K562 (cell line): ENCODE measurements around the gene GALNT12. TPM values are rescaled to one million over a fixed set of nuclear protein-coding genes. Genes with fewer than 3 reads are reported as not detected.
A peak's percentile ranks its signal among the peaks of the same experiment; 100 is the strongest.

Experiments used
- BRCA1 ChIP-seq, 2 experiments: fragments of 450-650 bp in 1 of 2; sonication (generic) in 1 of 2; formaldehyde crosslinking in 1 of 2; IDR thresholded peaks; 2 replicates each; pipeline versions ENCODE4 v1.5.0 to v1.6.1; 2017 to 2020; ENCODE audit warnings: mild to moderate bottlenecking in 1 of 2, missing genetic modification reagents in 1 of 2
- CHCHD3 ChIP-seq: fragments of 250-450 bp; sonication (Bioruptor Pico); IDR thresholded peaks from 2 replicates; pipeline ENCODE4 v2.1.2; 2022; ENCODE audit warnings: mild to moderate bottlenecking
- KDM5B ChIP-seq: fragments of 200-600 bp; sonication (generic); IDR thresholded peaks from 2 replicates; pipeline ENCODE4 v1.6.1; 2012; ENCODE audit warnings: low read depth, mild to moderate bottlenecking, moderate library complexity, low read length, control low read depth, inconsistent platforms; ENCODE audit not compliant: insufficient replicate concordance
- MEF2D ChIP-seq: conservative IDR thresholded peaks from 2 replicates; pipeline ENCODE4 v1.6.1; 2016; ENCODE audit warnings: low read depth, missing genetic modification characterization, missing compliant biosample characterization
- NFE2 ChIP-seq: IDR thresholded peaks from 2 replicates; pipeline ENCODE4 v1.6.1; 2014; ENCODE audit warnings: antibody characterized with exemption, low read depth
- POLR2H ChIP-seq: IDR thresholded peaks from 2 replicates; pipeline ENCODE4 v1.6.1; 2016; ENCODE audit warnings: missing genetic modification characterization, low read depth, mild to moderate bottlenecking, control low read depth, missing compliant biosample characterization, moderate library complexity
- RBM25 ChIP-seq: fragments of 200-400 bp; formaldehyde crosslinking; IDR thresholded peaks from 2 replicates; pipeline ENCODE4 v1.6.1; 2018; ENCODE audit warnings: low read length, low read depth, moderate library complexity; ENCODE audit not compliant: severe bottlenecking
- SPI1 ChIP-seq: IDR thresholded peaks from 2 replicates; pipeline ENCODE4 v1.6.1; 2011; ENCODE audit warnings: low read depth, low read length, control low read depth, borderline replicate concordance
- SUPT5H ChIP-seq: fragments of 450-650 bp; IDR thresholded peaks from 2 replicates; pipeline ENCODE4 v1.6.1; 2016
- TCF7 ChIP-seq: sonication (generic); IDR thresholded peaks from 2 replicates; pipeline ENCODE4 v1.6.1; 2016; ENCODE audit warnings: antibody characterized with exemption, borderline replicate concordance
- polyA plus RNA-seq, 8 experiments: library from polyadenylated mRNA; depleted of rRNA in 4 of 8; stranded (reverse) in 5 of 8; unstranded in 3 of 8; fragments of >200 nt; fragmentation: Nextera tagmentation in 2 of 8; fragmentation: Illumina TruSeq in 1 of 8; extraction: Ambion mirVana in 2 of 8; extraction: Trizol in 1 of 8; gene quantifications; 2 replicates each; pipeline versions ENCODE4 v1.2.1 to v1.2.3, GENCODE V29; 2011 to 2014; ENCODE audit warnings: inconsistent platforms in 1 of 8, missing spikeins in 1 of 8
- total RNA-seq, 7 experiments: library from RNA; depleted of rRNA in 6 of 7; stranded (reverse); fragments of >200 nt in 6 of 7; fragmentation: Illumina TruSeq in 2 of 7; extraction: Trizol in 2 of 7; gene quantifications; 2 replicates each; pipeline versions ENCODE4 v1.2.1 to v1.2.3, GENCODE V29; 2011 to 2021; ENCODE audit warnings: low replicate concordance in 1 of 7
- TF ChIP-seq, protein P1 (sequence below), 2 experiments: fragments of 450-650 bp; formaldehyde crosslinking in 1 of 2; IDR thresholded peaks; 2 replicates each; pipeline versions ENCODE4 v1.4.0 to v1.6.1; 2014 to 2020; ENCODE audit warnings: mild to moderate bottlenecking in 2 of 2, borderline replicate concordance in 1 of 2, low read depth in 1 of 2
- TF ChIP-seq, protein P2 (sequence below): fragments of 450-650 bp; formaldehyde crosslinking; IDR thresholded peaks from 2 replicates; pipeline ENCODE4 v1.4.0; 2020; ENCODE audit warnings: mild to moderate bottlenecking
- TF ChIP-seq, protein P3 (sequence below): IDR thresholded peaks from 3 replicates; pipeline ENCODE4 v1.6.1; 2011; ENCODE audit warnings: borderline replicate concordance, mild to moderate bottlenecking, moderate library complexity; ENCODE audit not compliant: insufficient read length; ENCODE audit errors: extremely low read depth

GALNT12 gene
- total and polyA plus RNA-seq, 9 of the 15 experiments (the other 6 are each of a cell fraction or from before 2014, with no cell fraction given), result 29.7 to 82.9 (median 44.2) TPM

DNA sequence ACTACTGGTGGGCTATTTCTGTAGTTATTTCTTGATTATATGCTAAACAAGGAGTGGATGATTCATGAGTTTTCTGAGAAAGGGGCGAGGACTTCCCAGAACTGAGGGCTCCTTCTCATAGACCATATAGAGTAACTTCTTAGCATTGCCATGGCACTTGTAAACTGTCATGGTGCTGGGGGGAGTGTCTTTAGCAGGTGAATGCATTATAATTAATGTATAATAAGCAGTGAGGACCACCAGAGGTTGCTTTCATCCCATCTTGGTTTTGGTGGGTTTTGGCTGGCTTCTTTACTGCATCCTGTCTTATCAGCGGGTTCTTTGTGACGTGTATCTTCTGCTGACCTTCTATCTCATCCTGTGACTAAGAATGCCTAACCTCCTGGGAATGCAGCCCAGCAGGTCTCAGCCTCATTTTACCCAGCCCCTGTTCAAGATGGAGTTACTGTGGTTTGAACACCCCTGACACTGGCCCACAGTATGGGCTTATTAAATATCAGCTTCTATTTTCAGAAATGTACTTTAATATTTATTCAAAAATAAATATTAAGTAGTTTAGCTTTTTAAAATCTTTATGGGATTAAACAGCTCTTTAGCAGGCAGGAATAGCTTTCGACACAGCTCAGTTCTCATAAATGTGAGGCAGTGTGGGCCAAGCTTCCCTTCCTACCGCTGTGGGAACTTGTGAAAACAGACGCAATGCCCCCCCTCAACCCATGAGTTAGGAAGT, 44.4 kb downstream of the GALNT12 start (continued):
- TF ChIP-seq, protein P1, sequence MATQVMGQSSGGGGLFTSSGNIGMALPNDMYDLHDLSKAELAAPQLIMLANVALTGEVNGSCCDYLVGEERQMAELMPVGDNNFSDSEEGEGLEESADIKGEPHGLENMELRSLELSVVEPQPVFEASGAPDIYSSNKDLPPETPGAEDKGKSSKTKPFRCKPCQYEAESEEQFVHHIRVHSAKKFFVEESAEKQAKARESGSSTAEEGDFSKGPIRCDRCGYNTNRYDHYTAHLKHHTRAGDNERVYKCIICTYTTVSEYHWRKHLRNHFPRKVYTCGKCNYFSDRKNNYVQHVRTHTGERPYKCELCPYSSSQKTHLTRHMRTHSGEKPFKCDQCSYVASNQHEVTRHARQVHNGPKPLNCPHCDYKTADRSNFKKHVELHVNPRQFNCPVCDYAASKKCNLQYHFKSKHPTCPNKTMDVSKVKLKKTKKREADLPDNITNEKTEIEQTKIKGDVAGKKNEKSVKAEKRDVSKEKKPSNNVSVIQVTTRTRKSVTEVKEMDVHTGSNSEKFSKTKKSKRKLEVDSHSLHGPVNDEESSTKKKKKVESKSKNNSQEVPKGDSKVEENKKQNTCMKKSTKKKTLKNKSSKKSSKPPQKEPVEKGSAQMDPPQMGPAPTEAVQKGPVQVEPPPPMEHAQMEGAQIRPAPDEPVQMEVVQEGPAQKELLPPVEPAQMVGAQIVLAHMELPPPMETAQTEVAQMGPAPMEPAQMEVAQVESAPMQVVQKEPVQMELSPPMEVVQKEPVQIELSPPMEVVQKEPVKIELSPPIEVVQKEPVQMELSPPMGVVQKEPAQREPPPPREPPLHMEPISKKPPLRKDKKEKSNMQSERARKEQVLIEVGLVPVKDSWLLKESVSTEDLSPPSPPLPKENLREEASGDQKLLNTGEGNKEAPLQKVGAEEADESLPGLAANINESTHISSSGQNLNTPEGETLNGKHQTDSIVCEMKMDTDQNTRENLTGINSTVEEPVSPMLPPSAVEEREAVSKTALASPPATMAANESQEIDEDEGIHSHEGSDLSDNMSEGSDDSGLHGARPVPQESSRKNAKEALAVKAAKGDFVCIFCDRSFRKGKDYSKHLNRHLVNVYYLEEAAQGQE (IDR thresholded peaks at IDR 0.05; ENCODE audit: borderline replicate concordance), result no peak
- TF ChIP-seq, protein P1 (CRISPR knock-in tag; IDR thresholded peaks at IDR 0.05; ENCODE audit: low read depth), result peak; percentile 30; the same call in 1 of the 2 replicates
- no peak for TF ChIP-seq NFE2
- TF ChIP-seq KDM5B, result no peak
- no peak for TF ChIP-seq SPI1
- no peak for TF ChIP-seq TCF7
- TF ChIP-seq BRCA1 (IDR thresholded peaks at IDR 0.05), result no peak
- no peak for TF ChIP-seq BRCA1 (CRISPR knock-in tag; IDR thresholded peaks at IDR 0.05)
- TF ChIP-seq, protein P2, sequence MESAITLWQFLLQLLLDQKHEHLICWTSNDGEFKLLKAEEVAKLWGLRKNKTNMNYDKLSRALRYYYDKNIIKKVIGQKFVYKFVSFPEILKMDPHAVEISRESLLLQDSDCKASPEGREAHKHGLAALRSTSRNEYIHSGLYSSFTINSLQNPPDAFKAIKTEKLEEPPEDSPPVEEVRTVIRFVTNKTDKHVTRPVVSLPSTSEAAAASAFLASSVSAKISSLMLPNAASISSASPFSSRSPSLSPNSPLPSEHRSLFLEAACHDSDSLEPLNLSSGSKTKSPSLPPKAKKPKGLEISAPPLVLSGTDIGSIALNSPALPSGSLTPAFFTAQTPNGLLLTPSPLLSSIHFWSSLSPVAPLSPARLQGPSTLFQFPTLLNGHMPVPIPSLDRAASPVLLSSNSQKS (CRISPR knock-in tag), result no peak
- TF ChIP-seq, protein P3, sequence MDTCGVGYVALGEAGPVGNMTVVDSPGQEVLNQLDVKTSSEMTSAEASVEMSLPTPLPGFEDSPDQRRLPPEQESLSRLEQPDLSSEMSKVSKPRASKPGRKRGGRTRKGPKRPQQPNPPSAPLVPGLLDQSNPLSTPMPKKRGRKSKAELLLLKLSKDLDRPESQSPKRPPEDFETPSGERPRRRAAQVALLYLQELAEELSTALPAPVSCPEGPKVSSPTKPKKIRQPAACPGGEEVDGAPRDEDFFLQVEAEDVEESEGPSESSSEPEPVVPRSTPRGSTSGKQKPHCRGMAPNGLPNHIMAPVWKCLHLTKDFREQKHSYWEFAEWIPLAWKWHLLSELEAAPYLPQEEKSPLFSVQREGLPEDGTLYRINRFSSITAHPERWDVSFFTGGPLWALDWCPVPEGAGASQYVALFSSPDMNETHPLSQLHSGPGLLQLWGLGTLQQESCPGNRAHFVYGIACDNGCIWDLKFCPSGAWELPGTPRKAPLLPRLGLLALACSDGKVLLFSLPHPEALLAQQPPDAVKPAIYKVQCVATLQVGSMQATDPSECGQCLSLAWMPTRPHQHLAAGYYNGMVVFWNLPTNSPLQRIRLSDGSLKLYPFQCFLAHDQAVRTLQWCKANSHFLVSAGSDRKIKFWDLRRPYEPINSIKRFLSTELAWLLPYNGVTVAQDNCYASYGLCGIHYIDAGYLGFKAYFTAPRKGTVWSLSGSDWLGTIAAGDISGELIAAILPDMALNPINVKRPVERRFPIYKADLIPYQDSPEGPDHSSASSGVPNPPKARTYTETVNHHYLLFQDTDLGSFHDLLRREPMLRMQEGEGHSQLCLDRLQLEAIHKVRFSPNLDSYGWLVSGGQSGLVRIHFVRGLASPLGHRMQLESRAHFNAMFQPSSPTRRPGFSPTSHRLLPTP, result no peak
- TF ChIP-seq RBM25, result no peak
- peak; percentile 89 for TF ChIP-seq MEF2D (tag)
- TF ChIP-seq POLR2H (tag), result peak; percentile 79
- no peak for TF ChIP-seq SUPT5H
- TF ChIP-seq CHCHD3 (CRISPR knock-in tag), result no peak
